GM19324 (cell line): ENCODE measurements around the gene CNOT10.

Experiments
- ATAC-seq: cut with Tn5 transposase; IDR thresholded peaks from one replicate; pipeline ENCODE4 v1.9.1; 2021; ENCODE audit warnings: mild to moderate bottlenecking, moderate library complexity; ENCODE audit not compliant: unreplicated experiment, low FRiP score

Gene CNOT10

GRCh38 chr3:32815841-32816438 lies 131.0 kb downstream of the CNOT10 start:
- ATAC-seq = no peak

- ATAC-seq = peak; percentile 29
Observed at GRCh38 chr3:32816439-32817256, 131.7 kb downstream of the CNOT10 start.

DNA sequence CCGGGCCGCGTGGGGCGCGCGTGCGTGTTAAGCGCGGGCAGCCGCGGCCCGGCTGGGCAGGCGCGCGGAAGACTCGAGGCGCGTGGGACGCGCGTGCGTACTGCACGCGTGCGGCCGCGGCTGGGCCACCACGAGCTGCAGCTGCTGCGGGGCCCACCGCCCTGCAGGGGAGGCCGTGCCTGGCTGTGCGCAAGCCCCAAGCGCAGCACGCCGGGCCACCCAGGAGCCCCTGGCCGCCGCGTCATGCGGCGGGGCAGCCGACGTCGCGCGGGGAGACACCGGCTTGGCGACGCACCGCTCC lies 132.2 kb downstream of the CNOT10 start:
- peak; percentile 35 for ATAC-seq

GRCh38 chr3:32817558-32818228 lies 132.7 kb downstream of the CNOT10 start, which contains the start of gene TRIM71:
TSS of gene TRIM71 (plus strand) at chr3:32817997. CDS start at chr3:32818081, 84 bp downstream.
- no peak for ATAC-seq

DNA sequence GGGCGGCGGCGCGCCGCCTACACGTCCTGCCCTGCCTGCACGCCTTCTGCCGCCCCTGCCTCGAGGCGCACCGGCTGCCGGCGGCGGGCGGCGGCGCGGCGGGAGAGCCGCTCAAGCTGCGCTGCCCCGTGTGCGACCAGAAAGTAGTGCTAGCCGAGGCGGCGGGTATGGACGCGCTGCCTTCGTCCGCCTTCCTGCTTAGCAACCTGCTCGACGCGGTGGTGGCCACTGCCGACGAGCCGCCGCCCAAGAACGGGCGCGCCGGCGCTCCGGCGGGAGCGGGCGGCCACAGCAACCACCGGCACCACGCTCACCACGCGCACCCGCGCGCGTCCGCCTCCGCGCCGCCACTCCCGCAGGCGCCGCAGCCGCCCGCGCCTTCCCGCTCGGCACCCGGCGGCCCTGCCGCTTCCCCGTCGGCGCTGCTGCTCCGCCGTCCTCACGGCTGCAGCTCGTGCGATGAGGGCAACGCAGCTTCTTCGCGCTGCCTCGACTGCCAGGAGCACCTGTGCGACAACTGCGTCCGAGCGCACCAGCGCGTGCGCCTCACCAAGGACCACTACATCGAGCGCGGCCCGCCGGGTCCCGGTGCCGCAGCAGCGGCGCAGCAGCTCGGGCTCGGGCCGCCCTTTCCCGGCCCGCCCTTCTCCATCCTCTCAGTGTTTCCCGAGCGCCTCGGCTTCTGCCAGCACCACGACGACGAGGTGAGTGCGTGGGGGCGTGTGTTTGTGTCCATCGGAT lies 133.4 kb downstream of the CNOT10 start:
- ATAC-seq = no peak

DNA sequence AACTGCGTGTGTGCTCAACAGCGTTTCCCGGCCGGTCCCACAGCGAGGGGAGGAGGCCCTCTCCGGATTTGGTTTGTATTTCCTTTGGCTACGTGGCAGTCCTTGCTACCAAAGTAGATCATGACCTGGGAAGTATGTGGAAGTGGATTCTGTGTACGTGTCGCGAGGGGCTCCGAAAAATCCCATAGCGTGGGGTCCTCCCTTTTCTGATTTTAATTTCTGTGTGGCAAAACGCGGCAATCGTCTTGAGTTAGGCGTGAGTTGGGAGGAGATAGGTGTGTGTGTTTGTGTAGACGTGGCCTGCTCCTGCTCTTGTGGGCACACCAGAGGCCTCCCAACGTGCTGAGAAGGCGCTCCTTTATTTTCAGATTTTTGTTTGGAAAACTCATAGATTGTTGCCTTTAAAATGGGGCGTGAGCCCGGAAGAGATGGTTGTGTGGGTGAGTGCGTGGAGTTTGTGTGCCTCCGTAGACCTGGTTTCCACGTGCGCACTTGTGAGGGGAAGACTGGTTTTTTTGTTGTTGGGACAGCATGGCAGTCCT lies 134.1 kb downstream of the CNOT10 start:
- no peak for ATAC-seq

DNA sequence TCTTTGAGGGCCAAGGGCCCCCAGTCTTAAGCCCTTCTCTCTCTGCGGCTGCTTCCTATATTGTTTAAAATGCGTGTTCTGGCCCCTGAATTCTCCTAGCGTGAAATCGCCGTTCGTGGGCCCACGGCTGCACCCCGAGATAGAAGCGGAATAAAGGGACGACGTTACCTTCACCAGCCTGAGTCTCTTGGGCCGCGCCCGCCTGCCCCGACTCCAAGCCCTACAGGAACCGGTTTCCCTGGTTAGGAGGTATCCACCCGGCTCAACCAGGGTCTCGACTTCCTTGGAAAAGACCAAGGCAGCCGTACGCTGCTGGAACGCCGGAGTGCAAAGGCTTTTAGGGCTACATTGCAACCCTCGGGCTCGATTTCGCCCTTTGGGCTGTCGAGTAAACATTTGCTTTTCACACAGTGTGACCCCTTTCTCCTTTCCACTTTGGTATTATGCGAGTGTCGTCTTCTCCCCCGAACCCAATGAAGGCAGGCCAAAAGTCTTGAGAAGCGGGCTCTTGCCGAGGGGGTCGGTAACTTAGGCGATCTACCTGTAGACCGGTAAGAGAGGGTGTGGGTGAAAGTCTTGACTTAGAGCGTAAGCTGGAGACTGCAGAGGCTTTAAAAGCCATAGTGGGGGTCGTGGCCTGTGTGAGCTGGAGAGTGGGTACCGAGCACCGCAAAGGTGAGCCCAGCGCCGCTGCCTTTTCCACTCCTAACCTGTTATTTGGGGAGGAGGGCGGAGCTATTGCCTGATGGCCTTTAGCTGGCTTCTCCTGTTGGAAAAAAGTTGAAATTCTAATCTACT lies 134.8 kb downstream of the CNOT10 start:
- no peak for ATAC-seq

DNA sequence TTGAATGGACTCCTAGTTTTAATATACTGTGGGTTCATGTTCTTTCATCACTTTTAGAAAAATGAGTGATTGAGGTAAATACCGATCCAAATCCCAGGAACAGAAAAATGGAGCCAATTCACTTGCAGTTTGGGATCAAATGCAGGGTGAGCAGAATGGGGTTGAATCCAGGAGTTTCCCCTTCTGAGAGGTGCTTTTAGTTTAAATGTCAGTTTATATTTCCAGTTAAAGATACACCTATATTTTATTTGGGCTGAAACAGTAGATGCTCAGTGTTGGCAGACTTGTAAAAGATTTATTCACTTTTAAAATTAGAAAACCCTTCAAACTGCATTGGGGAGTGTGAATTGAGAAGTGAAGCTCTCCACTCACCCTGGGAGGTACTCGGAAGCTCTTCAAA lies 135.4 kb downstream of the CNOT10 start:
- ATAC-seq = no peak

DNA sequence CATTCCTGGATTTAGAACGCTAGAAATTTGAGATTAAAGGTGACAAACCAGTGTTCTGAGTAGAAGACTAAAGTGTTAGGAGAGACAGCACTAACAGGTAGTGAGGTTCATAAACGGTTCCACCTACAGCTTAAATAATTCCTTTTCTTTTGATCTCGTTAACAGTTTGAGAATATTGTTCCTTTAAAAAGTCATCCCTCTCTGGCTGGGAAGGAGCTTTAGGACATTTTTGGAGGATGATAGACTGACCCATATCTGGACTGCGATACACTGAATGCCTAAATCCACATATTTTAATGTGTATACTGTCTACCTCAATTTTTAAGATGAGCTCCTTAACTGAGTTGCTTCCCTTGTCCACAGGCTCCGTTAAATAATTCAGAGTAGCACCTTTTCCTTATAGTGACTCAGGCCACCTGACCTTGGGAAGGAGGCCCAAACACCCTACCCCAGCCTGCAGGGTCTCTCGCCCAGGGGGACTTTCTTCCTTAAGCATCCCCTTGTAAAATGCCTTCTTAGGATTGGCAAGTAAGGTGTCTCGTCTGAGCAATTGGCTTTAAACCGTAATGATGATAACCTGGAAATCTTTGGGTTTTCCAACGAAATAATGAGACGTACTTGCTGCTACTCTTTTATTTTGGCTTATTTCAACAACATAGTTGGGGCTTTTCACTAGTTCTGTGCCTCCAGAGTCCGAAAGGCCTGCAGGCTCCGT lies 136.1 kb downstream of the CNOT10 start:
- no peak for ATAC-seq

DNA sequence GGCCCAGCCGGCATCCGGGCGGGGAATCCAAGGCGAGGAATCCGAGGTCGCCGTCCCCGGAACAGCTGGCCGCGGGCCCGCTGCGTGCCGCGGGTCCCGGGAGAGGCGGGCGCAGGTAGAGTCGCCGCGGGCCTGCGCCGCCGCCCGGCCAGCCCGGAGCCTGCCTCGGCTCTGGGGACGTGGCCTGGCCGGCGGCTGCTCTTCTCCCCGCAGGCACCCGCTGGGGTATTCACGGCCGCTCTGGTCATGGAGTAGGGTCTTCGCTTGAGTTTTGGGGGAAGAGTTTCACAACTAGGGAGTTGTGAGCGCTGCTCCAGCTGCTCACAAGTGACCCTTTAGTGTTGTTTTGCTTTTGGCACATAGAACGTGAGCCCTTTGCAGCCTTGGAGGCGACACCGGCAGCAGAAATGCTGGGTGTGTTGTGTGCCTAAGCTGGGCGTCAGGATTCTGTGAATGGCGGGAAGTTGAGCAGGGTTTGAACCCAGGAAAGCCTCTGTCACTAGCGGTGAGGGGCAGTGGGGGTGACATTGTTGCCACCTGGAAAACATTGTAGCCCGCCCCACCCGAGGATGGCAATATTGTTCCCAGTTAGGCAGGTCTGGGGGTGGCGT lies 136.8 kb downstream of the CNOT10 start:
- no peak for ATAC-seq

DNA sequence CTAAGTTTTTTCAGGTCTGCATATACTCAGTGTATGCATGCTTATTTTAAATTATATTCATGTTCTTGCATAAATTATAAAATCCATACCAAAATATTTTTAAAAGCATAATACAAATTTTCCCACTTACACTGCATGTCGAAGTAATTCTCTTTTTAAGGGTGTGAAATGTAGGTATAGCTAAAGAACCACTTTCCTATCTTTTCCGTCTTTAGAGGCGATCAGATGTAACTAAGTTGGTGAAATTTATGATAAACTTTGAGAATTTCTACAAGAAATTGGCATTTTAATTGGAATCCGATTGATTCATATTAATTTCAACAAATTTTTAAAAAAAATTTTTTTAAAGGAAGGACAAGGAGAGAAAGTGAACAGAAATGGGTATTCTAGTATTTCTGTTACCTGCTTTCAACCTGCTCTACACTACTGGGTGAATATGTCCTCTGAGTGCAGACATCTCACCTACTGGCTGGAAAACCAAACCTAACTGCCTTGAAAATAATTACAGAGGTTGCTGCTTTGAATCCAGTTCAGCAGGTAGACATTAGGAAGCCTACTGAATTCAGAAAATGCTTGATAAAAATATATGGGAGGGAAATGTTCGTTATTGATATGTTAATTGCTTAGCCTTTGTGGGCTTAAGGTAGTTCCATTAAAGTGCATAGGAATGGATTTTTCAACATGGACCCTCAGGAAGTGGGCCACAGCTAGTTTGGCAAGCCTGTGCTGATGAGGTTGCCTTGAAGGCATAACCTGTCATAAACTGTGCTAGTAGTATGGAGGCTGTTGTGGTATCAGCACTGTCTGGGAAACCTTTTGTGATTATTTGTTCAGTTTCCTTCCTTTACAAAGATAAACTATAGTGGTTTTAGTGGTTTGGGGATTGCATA lies 137.9 kb downstream of the CNOT10 start:
- ATAC-seq = no peak
